ENCODE data around the gene TNFSF8. TPM values are rescaled to one million over a fixed set of nuclear protein-coding genes. Genes with fewer than 3 reads are reported as not detected.

TNFSF8 gene
- total RNA-seq, 1 experiment from 2014 or later, result not detected

DNA sequence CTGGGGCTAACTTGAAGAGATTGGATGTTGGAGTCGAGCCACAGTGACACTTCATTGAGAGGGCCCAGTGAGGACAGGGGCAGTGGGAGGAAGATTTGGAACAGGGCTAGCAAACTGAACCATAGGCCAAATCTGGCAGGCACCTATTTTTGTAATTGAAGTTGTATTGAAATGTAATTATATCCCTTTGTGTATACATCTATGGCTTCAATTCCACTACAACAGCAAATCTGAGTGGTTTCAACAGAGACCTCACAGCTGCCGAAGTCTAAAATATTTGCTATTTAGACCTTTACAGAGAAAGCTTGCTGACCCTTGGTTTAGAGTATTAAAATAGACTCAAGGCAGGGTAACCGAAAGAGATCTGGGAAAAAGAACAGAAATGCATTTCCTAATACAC lies 4.7 kb upstream of the TNFSF8 start:
- Histone ChIP-seq H3F3A (ENCODE audit: insufficient read depth, low read depth) (no peaks in the 10 kb centered on the region), H2AFZ (no peak overlapping the region), H3K4me1 (replicated peaks; ENCODE audit: insufficient read depth) (no peaks in the 10 kb centered on the region), H3K27ac (no peak overlapping the region), H3K9me2 (ENCODE audit: insufficient read depth) (no peaks in the 10 kb centered on the region), H3K4me3 (no peak overlapping the region), H3K27me3 (ENCODE audit: insufficient read depth, low read depth) (peaks cover 28% of the 10 kb centered on the region), H4K20me1 (ENCODE audit: insufficient read depth) (no peaks in the 10 kb centered on the region), H3K4me2 (no peak overlapping the region), H3K9me3 (ENCODE audit: insufficient read depth, low read depth) (no peaks in the 10 kb centered on the region), H3K79me2 (ENCODE audit: low read depth) (no peaks in the 10 kb centered on the region), H3K36me3 (ENCODE audit: low read depth) (no peaks in the 10 kb centered on the region)
- ChIA-PET CTCF (no interaction called here), POLR2A (ENCODE audit: unreplicated experiment) (no interaction called here)
- no peak for DNase-seq
- no peak for TF ChIP-seq EZH2 (IDR thresholded peaks at IDR 0.05; ENCODE audit: low read depth)
- TF ChIP-seq, protein P1, sequence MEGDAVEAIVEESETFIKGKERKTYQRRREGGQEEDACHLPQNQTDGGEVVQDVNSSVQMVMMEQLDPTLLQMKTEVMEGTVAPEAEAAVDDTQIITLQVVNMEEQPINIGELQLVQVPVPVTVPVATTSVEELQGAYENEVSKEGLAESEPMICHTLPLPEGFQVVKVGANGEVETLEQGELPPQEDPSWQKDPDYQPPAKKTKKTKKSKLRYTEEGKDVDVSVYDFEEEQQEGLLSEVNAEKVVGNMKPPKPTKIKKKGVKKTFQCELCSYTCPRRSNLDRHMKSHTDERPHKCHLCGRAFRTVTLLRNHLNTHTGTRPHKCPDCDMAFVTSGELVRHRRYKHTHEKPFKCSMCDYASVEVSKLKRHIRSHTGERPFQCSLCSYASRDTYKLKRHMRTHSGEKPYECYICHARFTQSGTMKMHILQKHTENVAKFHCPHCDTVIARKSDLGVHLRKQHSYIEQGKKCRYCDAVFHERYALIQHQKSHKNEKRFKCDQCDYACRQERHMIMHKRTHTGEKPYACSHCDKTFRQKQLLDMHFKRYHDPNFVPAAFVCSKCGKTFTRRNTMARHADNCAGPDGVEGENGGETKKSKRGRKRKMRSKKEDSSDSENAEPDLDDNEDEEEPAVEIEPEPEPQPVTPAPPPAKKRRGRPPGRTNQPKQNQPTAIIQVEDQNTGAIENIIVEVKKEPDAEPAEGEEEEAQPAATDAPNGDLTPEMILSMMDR (conservative IDR thresholded peaks at IDR 0.05), result no peak
- intact Hi-C loops (cut with micrococcal nuclease; ENCODE audit: unreplicated experiment), result no loop called here
- no TSS peak for BruUV-seq (replicated peaks)

DNA sequence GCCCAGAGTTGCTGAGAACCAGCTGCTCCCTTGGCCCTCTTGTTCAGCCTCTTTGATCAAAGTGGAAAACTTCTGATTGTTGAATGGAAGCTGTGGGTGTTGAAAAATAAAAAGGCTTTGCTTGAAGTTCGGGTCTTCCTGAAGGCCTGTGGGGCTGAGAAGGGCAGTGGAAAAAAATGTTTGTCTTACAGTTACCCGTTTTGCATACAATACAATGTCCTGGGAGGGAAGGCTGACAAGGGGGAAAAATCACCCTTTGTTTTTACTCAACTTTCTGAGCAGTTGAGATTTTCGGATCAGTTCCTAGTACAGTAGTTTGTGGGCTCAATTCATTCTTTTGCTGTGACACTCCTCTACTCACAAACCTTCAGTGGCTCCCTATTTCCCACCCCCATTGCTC lies 2.1 kb upstream of the TNFSF8 start:
- no peak for DNase-seq
- no peak overlapping the region for H3K27ac ChIP-seq
- H3K27me3 ChIP-seq (ENCODE audit: insufficient read depth, low read depth), result peaks cover 39% of the 10 kb centered on the region
- BruUV-seq (replicated peaks), result no TSS peak
- H3K36me3 ChIP-seq (ENCODE audit: low read depth), result no peaks in the 10 kb centered on the region
- H3K4me3 ChIP-seq, result no peak overlapping the region
- no peaks in the 10 kb centered on the region; the same call in 1 of the 2 replicates for H3K9me2 ChIP-seq (ENCODE audit: insufficient read depth)
- ChIA-PET POLR2A (ENCODE audit: unreplicated experiment) (no interaction called here), CTCF (no interaction called here)
- intact Hi-C loops (cut with micrococcal nuclease; ENCODE audit: unreplicated experiment), result no loop called here
- no peaks in the 10 kb centered on the region for H3K9me3 ChIP-seq (ENCODE audit: insufficient read depth, low read depth)
- no peak for TF ChIP-seq EZH2 (IDR thresholded peaks at IDR 0.05; ENCODE audit: low read depth)
- TF ChIP-seq, protein P1 (conservative IDR thresholded peaks at IDR 0.05), result no peak
- H3K4me1 ChIP-seq (replicated peaks; ENCODE audit: insufficient read depth), result no peaks in the 10 kb centered on the region
- no peak overlapping the region for H2AFZ ChIP-seq
- no peak overlapping the region for H3K4me2 ChIP-seq
- H4K20me1 ChIP-seq (ENCODE audit: insufficient read depth), result no peaks in the 10 kb centered on the region; the same call in 1 of the 2 replicates
- H3F3A ChIP-seq (ENCODE audit: insufficient read depth, low read depth), result no peaks in the 10 kb centered on the region
- H3K79me2 ChIP-seq (ENCODE audit: low read depth), result no peaks in the 10 kb centered on the region

DNA sequence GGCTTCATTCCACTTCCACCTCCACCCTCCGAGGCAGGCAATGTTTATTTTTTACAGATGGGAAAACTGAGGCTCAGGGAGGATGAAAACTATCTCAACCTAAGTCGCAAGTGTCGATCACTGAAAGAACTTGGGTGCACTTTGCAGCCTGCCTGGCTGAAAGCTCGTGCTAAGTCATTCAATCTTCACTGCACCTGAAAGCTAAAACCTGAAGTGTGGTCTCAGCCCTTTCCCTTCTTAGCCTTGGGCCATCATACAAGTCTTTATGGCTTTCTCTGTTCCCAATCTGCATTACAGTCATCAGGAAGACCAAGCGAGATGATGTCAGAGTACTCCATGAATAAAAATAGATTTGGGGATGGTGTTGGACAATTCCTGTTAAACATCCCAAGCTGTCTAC lies 1.0 kb upstream of the TNFSF8 start:
- H2AFZ ChIP-seq, result no peak overlapping the region
- H3K36me3 ChIP-seq (ENCODE audit: low read depth), result no peaks in the 10 kb centered on the region
- TF ChIP-seq, protein P1 (conservative IDR thresholded peaks at IDR 0.05), result no peak
- TF ChIP-seq EZH2 (IDR thresholded peaks at IDR 0.05; ENCODE audit: low read depth), result no peak
- intact Hi-C loops (cut with micrococcal nuclease; ENCODE audit: unreplicated experiment), result no loop called here
- no peaks in the 10 kb centered on the region for H3K9me3 ChIP-seq (ENCODE audit: insufficient read depth, low read depth)
- H3K4me2 ChIP-seq, result no peak overlapping the region
- no TSS peak for BruUV-seq (replicated peaks)
- H3K79me2 ChIP-seq (ENCODE audit: low read depth), result no peaks in the 10 kb centered on the region
- H3K9me2 ChIP-seq (ENCODE audit: insufficient read depth), result no peaks in the 10 kb centered on the region; the same call in 1 of the 2 replicates
- DNase-seq, result no peak
- CTCF ChIA-PET, result no interaction called here
- no peak overlapping the region for H3K27ac ChIP-seq
- no peaks in the 10 kb centered on the region for H3F3A ChIP-seq (ENCODE audit: insufficient read depth, low read depth)
- no peak overlapping the region for H3K4me3 ChIP-seq
- H3K27me3 ChIP-seq (ENCODE audit: insufficient read depth, low read depth), result peaks cover 39% of the 10 kb centered on the region
- POLR2A ChIA-PET (ENCODE audit: unreplicated experiment), result no interaction called here
- no peaks in the 10 kb centered on the region for H3K4me1 ChIP-seq (replicated peaks; ENCODE audit: insufficient read depth)
- no peaks in the 10 kb centered on the region; the same call in 1 of the 2 replicates for H4K20me1 ChIP-seq (ENCODE audit: insufficient read depth)

All from PC-9 (cell line).